DMS 273 treated with DMSO at 0.1 percent for 48 hours (cell line): ENCODE data around the gene CUX1.

ENCODE experiments used
- DNase-seq: peaks from one replicate; lab custom pipeline; 2025; lab: John Stamatoyannopoulos, UW

Gene CUX1

GRCh38 chr7:102189756-102190155, 372.3 kb downstream of the CUX1 start:
- peak; percentile 5 for DNase-seq

GRCh38 chr7:102190776-102191350, 373.4 kb downstream of the CUX1 start:
- no peak for DNase-seq

- no peak for DNase-seq
Observed at GRCh38 chr7:102191556-102192379, 374.3 kb downstream of the CUX1 start.

- no peak for DNase-seq
Observed at GRCh38 chr7:102192790-102193189, 375.4 kb downstream of the CUX1 start.

- DNase-seq: no peak
Observed at GRCh38 chr7:102193806-102194205, 376.4 kb downstream of the CUX1 start.

GRCh38 chr7:102195361-102195760, 377.9 kb downstream of the CUX1 start:
- no peak for DNase-seq

GRCh38 chr7:102196028-102196427, 378.6 kb downstream of the CUX1 start:
- no peak for DNase-seq

- DNase-seq: no peak
Observed at GRCh38 chr7:102197161-102197560, 379.7 kb downstream of the CUX1 start.

GRCh38 chr7:102197599-102197998, 380.2 kb downstream of the CUX1 start:
- DNase-seq: no peak

- no peak for DNase-seq
Observed at GRCh38 chr7:102198417-102198956, 381.1 kb downstream of the CUX1 start.

- no peak for DNase-seq
Observed at GRCh38 chr7:102201576-102201975, 384.1 kb downstream of the CUX1 start.

- no peak for DNase-seq
Observed at GRCh38 chr7:102202556-102202955, 385.1 kb downstream of the CUX1 start.

- DNase-seq: no peak
Observed at GRCh38 chr7:102203218-102203617, 385.8 kb downstream of the CUX1 start.

GRCh38 chr7:102204212-102204611, 386.8 kb downstream of the CUX1 start:
- no peak for DNase-seq

- DNase-seq: no peak
Observed at GRCh38 chr7:102205915-102206314, 388.5 kb downstream of the CUX1 start.

- no peak for DNase-seq
Observed at GRCh38 chr7:102208826-102209225, 391.4 kb downstream of the CUX1 start.

- DNase-seq: no peak
Observed at GRCh38 chr7:102210787-102211186, 393.4 kb downstream of the CUX1 start.

- DNase-seq: no peak
Observed at GRCh38 chr7:102211590-102212550, 394.4 kb downstream of the CUX1 start.

GRCh38 chr7:102214477-102215072, 397.1 kb downstream of the CUX1 start:
- DNase-seq: no peak

- DNase-seq: peak; percentile 29
Observed at GRCh38 chr7:102215256-102215655, 397.8 kb downstream of the CUX1 start.

- DNase-seq: peak; percentile 29
Observed at GRCh38 chr7:102215711-102216110, 398.3 kb downstream of the CUX1 start.
